DND-41 (cell line): ENCODE measurements around the gene MAP2.
"Not testable (repeated sequence)": the region's sequence is repeated elsewhere in the genome, so short reads cannot be mapped to it uniquely, and the experiment has no call there.

Experiments
- ATAC-seq: fragments of 200-7000 bp; cut with Tn5 transposase; 3 replicates; pipeline ENCODE4 v1.9.1; 2021; ENCODE audit warnings: low read depth; ENCODE audit not compliant: insufficient read depth
- DNase-seq: peaks from one replicate; pipeline ENCODE4 v3.0.0-alpha.2; 2020
- H2AFZ ChIP-seq: 2 replicates; pipeline ENCODE4 v1.6.0; 2012; ENCODE audit warnings: low read depth, low read length
- H3K27ac ChIP-seq: 2 replicates; pipeline ENCODE4 v1.5.1; 2012; ENCODE audit warnings: low read length, inconsistent platforms
- H3K27me3 ChIP-seq: fragments of 200-600 bp; sonication (generic); 2 replicates; pipeline ENCODE4 v1.6.0; 2012; ENCODE audit warnings: low read length, mild to moderate bottlenecking, inconsistent platforms; ENCODE audit not compliant: insufficient read depth, poor library complexity
- H3K36me3 ChIP-seq: 2 replicates; pipeline ENCODE4 v1.5.1; 2012; ENCODE audit warnings: low read length, inconsistent platforms; ENCODE audit not compliant: insufficient read depth
- H3K4me1 ChIP-seq: 2 replicates; pipeline ENCODE4 v1.5.1; 2012; ENCODE audit warnings: mild to moderate bottlenecking, low read length; ENCODE audit not compliant: insufficient read depth
- H3K4me2 ChIP-seq: 2 replicates; pipeline ENCODE4 v1.6.0; 2012; ENCODE audit warnings: mild to moderate bottlenecking, moderate library complexity, low read length, inconsistent platforms; ENCODE audit not compliant: insufficient read depth
- H3K4me3 ChIP-seq, 2 experiments: fragments of 200-600 bp in 1 of 2; shearing (Covaris generic) in 1 of 2; 2 replicates each; pipeline ENCODE4 v1.5.1; 2012 to 2016; ENCODE audit warnings: inconsistent platforms in 2 of 2, low read length in 2 of 2, mild to moderate bottlenecking in 2 of 2, low read depth in 1 of 2, moderate library complexity in 1 of 2
- H3K79me2 ChIP-seq: 2 replicates; pipeline ENCODE4 v1.6.0; 2012; ENCODE audit warnings: low read length, inconsistent platforms; ENCODE audit not compliant: insufficient read depth
- H3K9ac ChIP-seq: 2 replicates; pipeline ENCODE4 v1.6.0; 2012; ENCODE audit warnings: low read depth, mild to moderate bottlenecking, inconsistent platforms, low read length, moderate library complexity
- H3K9me3 ChIP-seq: 2 replicates; pipeline ENCODE4 v1.5.1; 2012; ENCODE audit warnings: low read length, moderate library complexity, mild to moderate bottlenecking, inconsistent platforms; ENCODE audit not compliant: insufficient read depth, severe bottlenecking
- H4K20me1 ChIP-seq: 2 replicates; pipeline ENCODE4 v1.6.0; 2012; ENCODE audit warnings: low read length; ENCODE audit not compliant: insufficient read depth
- CTCF ChIP-seq: IDR thresholded peaks from 2 replicates; pipeline ENCODE4 v1.5.1; 2012; ENCODE audit warnings: borderline replicate concordance, low read length, moderate library complexity, mild to moderate bottlenecking; ENCODE audit not compliant: poor library complexity, severe bottlenecking; ENCODE audit errors: extremely low read depth
- EZH2 ChIP-seq: IDR thresholded peaks from 3 replicates; pipeline ENCODE4 v1.6.1; 2012; ENCODE audit warnings: borderline replicate concordance, low read depth, mild to moderate bottlenecking, moderate library complexity, low read length, inconsistent platforms; ENCODE audit not compliant: severe bottlenecking

The MAP2 gene

GRCh38 chr2:209476367-209477208, 52.7 kb downstream of the MAP2 start:
- no peak overlapping the region for H3K27ac ChIP-seq

GRCh38 chr2:209492296-209492695, 68.4 kb downstream of the MAP2 start:
- not testable (repeated sequence) for H3K27ac ChIP-seq, H3K9me3 ChIP-seq, H3K9ac ChIP-seq, H2AFZ ChIP-seq, H3K4me1 ChIP-seq, H3K4me3 ChIP-seq, H3K4me2 ChIP-seq, ATAC-seq, H3K79me2 ChIP-seq, H4K20me1 ChIP-seq, H3K27me3 ChIP-seq, DNase-seq, H3K36me3 ChIP-seq

More at GRCh38 chr2:209476367-209477208, 52.7 kb downstream of the MAP2 start:
- no peaks in the 10 kb centered on the region for H4K20me1 ChIP-seq
- no peaks in the 10 kb centered on the region for H3K27me3 ChIP-seq
- H2AFZ ChIP-seq, result no peak overlapping the region
- no peak overlapping the region for H3K4me2 ChIP-seq
- no peak overlapping the region for H3K9ac ChIP-seq
- no peak for ATAC-seq
- no peak for TF ChIP-seq CTCF
- TF ChIP-seq EZH2, result no peak
- H3K9me3 ChIP-seq, result no peaks in the 10 kb centered on the region
- no peaks in the 10 kb centered on the region for H3K36me3 ChIP-seq
- no peak overlapping the region for H3K4me3 ChIP-seq
- no peak for DNase-seq
- H3K4me1 ChIP-seq, result no peaks in the 10 kb centered on the region
- no peaks in the 10 kb centered on the region for H3K79me2 ChIP-seq

GRCh38 chr2:209495068-209495620, 71.3 kb downstream of the MAP2 start:
- H3K4me1 ChIP-seq, ATAC-seq, H3K9ac ChIP-seq, H3K79me2 ChIP-seq, DNase-seq, H3K9me3 ChIP-seq, H4K20me1 ChIP-seq, H3K36me3 ChIP-seq, H3K27me3 ChIP-seq, H2AFZ ChIP-seq, H3K4me3 ChIP-seq, H3K27ac ChIP-seq, H3K4me2 ChIP-seq: not testable (repeated sequence)

- Histone ChIP-seq H3K4me2 (no peak overlapping the region), H2AFZ (no peak overlapping the region), H3K9ac (no peak overlapping the region), H3K9me3 (no peaks in the 10 kb centered on the region), H3K4me3 (no peak overlapping the region), H4K20me1 (no peaks in the 10 kb centered on the region), H3K36me3 (no peaks in the 10 kb centered on the region), H3K27ac (no peak overlapping the region), H3K4me1 (no peaks in the 10 kb centered on the region), H3K79me2 (no peaks in the 10 kb centered on the region), H3K27me3 (no peaks in the 10 kb centered on the region)
- TF ChIP-seq EZH2, result no peak
- no peak for TF ChIP-seq CTCF
- ATAC-seq (no peak), DNase-seq (no peak)
Observed at GRCh38 chr2:209495855-209496585, 72.2 kb downstream of the MAP2 start.
